ENCODE results near the gene NAALADL2. TPM values are rescaled to one million over a fixed set of nuclear protein-coding genes. Genes with fewer than 3 reads are reported as not detected.

Gene NAALADL2
- total and polyA plus RNA-seq, 2 donors (not counting 3 experiments of a cell fraction or from before 2014, with no cell fraction given), result 1.1 to 4.0 TPM

- FAIRE-seq (no peak), DNase-seq (ENCODE audit: low read depth, low spot score) (no peak)
- CTCF ChIA-PET, result interaction anchor here (0.8 to 3.1 kb wide), 2 partner anchors 10 to 31 kb away, joined by 3 to 10 read pairs; no protein-coding TSS in a partner anchor
- H3K79me2 ChIP-seq (ENCODE audit: control insufficient read depth, insufficient read depth, low read length), result no peaks in the 10 kb centered on the region
- H3K4me2 ChIP-seq (ENCODE audit: insufficient read depth, low read length), result no peak overlapping the region
- H3K27ac ChIP-seq (ENCODE audit: insufficient read depth, low read depth, low read length), result no peak overlapping the region
- intact Hi-C loops (cut with micrococcal nuclease), result no loop called here
- H2AFZ ChIP-seq (ENCODE audit: low read depth, low read length), result no peak overlapping the region
- no peaks in the 10 kb centered on the region for H3K27me3 ChIP-seq (ENCODE audit: control insufficient read depth in 2 of 2, insufficient read depth in 2 of 2, low read length in 2 of 2)
- no peak overlapping the region for H3K9ac ChIP-seq (replicated peaks; ENCODE audit: extremely low read depth, insufficient read depth, low read length)
- H3K4me3 ChIP-seq (replicated peaks in 1 of 3; ENCODE audit: insufficient read depth in 1 of 3, low read depth in 1 of 3, low read length in 3 of 3), result no peak overlapping the region
- no peak for TF ChIP-seq JUN (IDR thresholded peaks at IDR 0.05; ENCODE audit: borderline replicate concordance, insufficient read depth, insufficient read length, low read depth)
- no peaks in the 10 kb centered on the region for H3K9me3 ChIP-seq (replicated peaks; ENCODE audit: control insufficient read depth, insufficient read depth, low read length)
- dilution Hi-C loops (cut with MboI; ENCODE audit: extremely low pct_ligation_motif_present, low sequenced_read_pairs), result no loop called here
- BruUV-seq (replicated peaks), result no TSS peak
- H3K4me1 ChIP-seq (ENCODE audit: control insufficient read depth, extremely low read depth, insufficient read depth, low read length), result no peaks in the 10 kb centered on the region
- no peaks in the 10 kb centered on the region for H3K9me1 ChIP-seq (replicated peaks; ENCODE audit: control insufficient read depth, extremely low read depth, insufficient read depth, low read length)
- H4K20me1 ChIP-seq (replicated peaks; ENCODE audit: control insufficient read depth, extremely low read depth, insufficient read depth, low read length), result no peaks in the 10 kb centered on the region
- H3K36me3 ChIP-seq (ENCODE audit: control insufficient read depth in 2 of 2, extremely low read depth in 1 of 2, insufficient read depth in 2 of 2, low read length in 2 of 2), result no peaks in the 10 kb centered on the region
- POLR2A ChIA-PET, result no interaction called here
Measured at GRCh38 chr3:175274474-175275218, 415.5 kb downstream of the NAALADL2 start.

- CTCF ChIA-PET, result interaction anchor here (0.7 kb wide), 1 partner anchor 9 kb away, joined by 3 read pairs; no protein-coding TSS in a partner anchor
- Histone ChIP-seq H3K9me3 (replicated peaks; ENCODE audit: control insufficient read depth, insufficient read depth, low read length) (no peaks in the 10 kb centered on the region), H3K4me3 (replicated peaks in 1 of 3; ENCODE audit: insufficient read depth in 1 of 3, low read depth in 1 of 3, low read length in 3 of 3) (no peak overlapping the region), H3K4me2 (ENCODE audit: insufficient read depth, low read length) (no peak overlapping the region), H3K9ac (replicated peaks; ENCODE audit: extremely low read depth, insufficient read depth, low read length) (no peak overlapping the region), H3K9me1 (replicated peaks; ENCODE audit: control insufficient read depth, extremely low read depth, insufficient read depth, low read length) (no peaks in the 10 kb centered on the region), H3K27ac (ENCODE audit: insufficient read depth, low read depth, low read length) (no peak overlapping the region), H4K20me1 (replicated peaks; ENCODE audit: control insufficient read depth, extremely low read depth, insufficient read depth, low read length) (no peaks in the 10 kb centered on the region), H3K4me1 (ENCODE audit: control insufficient read depth, extremely low read depth, insufficient read depth, low read length) (no peaks in the 10 kb centered on the region), H3K27me3 (ENCODE audit: control insufficient read depth in 2 of 2, insufficient read depth in 2 of 2, low read length in 2 of 2) (no peaks in the 10 kb centered on the region), H2AFZ (ENCODE audit: low read depth, low read length) (no peak overlapping the region), H3K79me2 (ENCODE audit: control insufficient read depth, insufficient read depth, low read length) (no peaks in the 10 kb centered on the region), H3K36me3 (ENCODE audit: control insufficient read depth in 2 of 2, extremely low read depth in 1 of 2, insufficient read depth in 2 of 2, low read length in 2 of 2) (no peaks in the 10 kb centered on the region)
- dilution Hi-C loops (cut with MboI; ENCODE audit: extremely low pct_ligation_motif_present, low sequenced_read_pairs) (no loop called here), intact Hi-C loops (cut with micrococcal nuclease) (no loop called here)
- TF ChIP-seq MAX (IDR thresholded peaks at IDR 0.05; ENCODE audit: insufficient read depth, insufficient read length), result no peak
- TF ChIP-seq POLR2A (IDR thresholded peaks at IDR 0.05; ENCODE audit: low read depth, low read length), result no peak
- no peak for TF ChIP-seq GATA2 (IDR thresholded peaks at IDR 0.05; ENCODE audit: insufficient read depth, insufficient read length, low read depth, low read length)
- TF ChIP-seq FOS (IDR thresholded peaks at IDR 0.05; ENCODE audit: borderline replicate concordance, insufficient read depth, low read length), result no peak
- no peak for TF ChIP-seq EZH2 (IDR thresholded peaks at IDR 0.05; ENCODE audit: borderline replicate concordance, low read depth, low read length, severe bottlenecking)
- TF ChIP-seq POLR2AphosphoS5 (IDR thresholded peaks at IDR 0.05; ENCODE audit: insufficient read depth, low read depth, low read length), result no peak
- no peak for TF ChIP-seq MYC (IDR thresholded peaks at IDR 0.05; ENCODE audit: low read depth, low read length)
- no peak for TF ChIP-seq CTCF (IDR thresholded peaks at IDR 0.05; ENCODE audit: extremely low read depth in 1 of 2, insufficient read depth in 1 of 2, low read depth in 1 of 2, low read length in 2 of 2)
- TF ChIP-seq JUN (IDR thresholded peaks at IDR 0.05; ENCODE audit: borderline replicate concordance, insufficient read depth, insufficient read length, low read depth), result no peak
- POLR2A ChIA-PET, result no interaction called here
- FAIRE-seq, result no peak
- no peak for DNase-seq (ENCODE audit: low read depth, low spot score)
- BruUV-seq (replicated peaks), result no TSS peak
Measured at GRCh38 chr3:175278680-175279079, 419.5 kb downstream of the NAALADL2 start.

Data from endothelial cell of umbilical vein (primary cell).